A549 (cell line): Measurements from ENCODE around the gene HACE1. TPM values are rescaled to one million over a fixed set of nuclear protein-coding genes. Genes with fewer than 3 reads are reported as not detected.

ENCODE experiments used
- ATAC-seq, 2 experiments: fragments of 200-7000 bp in 1 of 2; fragments of >200 bp in 1 of 2; cut with Nextera tagmentation in 1 of 2; cut with Tn5 transposase in 1 of 2; 3 replicates each; pipeline versions ENCODE4 v1.8.0 to v1.9.1; 2018 to 2020; ENCODE audit warnings: mild to moderate bottlenecking in 1 of 2, moderate library complexity in 1 of 2
- CTCF ChIA-PET: fragments of 300-600 bp; sonication (Branson Sonifier 250); formaldehyde crosslinking; extraction: SDS; loops from one replicate; lab custom pipeline; 2021; ENCODE audit warnings: antibody characterized with exemption, inconsistent platforms; lab: Yijun Ruan, JAX
- POLR2A ChIA-PET: fragments of 350-600 bp; formaldehyde crosslinking; extraction: SDS; loops from one replicate; lab custom pipeline; 2021; ENCODE audit warnings: antibody characterized with exemption, inconsistent platforms; lab: Yijun Ruan, JAX
- DNase-seq, 2 experiments: peaks; one replicate each; pipeline versions ENCODE4 v3.0.0 to v3.0.0-alpha.2; 2011 to 2016; ENCODE audit warnings: low read depth in 1 of 2, low spot score in 1 of 2
- FAIRE-seq: peaks from 2 replicates; lab custom pipeline; 2011; peaks lifted over from hg19 to GRCh38; lab: Jason Lieb, UNC
- H3K27ac ChIP-seq, 2 experiments: fragments of >200 bp; sonication (Bioruptor Twin); formaldehyde crosslinking; 3 replicates each; pipeline ENCODE4 v1.5.1; 2016 to 2017
- H3K4me1 ChIP-seq: fragments of >200 bp; sonication (Bioruptor Twin); formaldehyde crosslinking; 3 replicates; pipeline ENCODE4 v1.6.1; 2016
- H3K4me2 ChIP-seq: fragments of >200 bp; sonication (Bioruptor Twin); formaldehyde crosslinking; 3 replicates; pipeline ENCODE4 v1.6.1; 2016
- H3K4me3 ChIP-seq: fragments of >200 bp; sonication (Bioruptor Twin); formaldehyde crosslinking; 3 replicates; pipeline ENCODE4 v1.5.1; 2016
- H3K9me3 ChIP-seq: fragments of >200 bp; sonication (Bioruptor Twin); formaldehyde crosslinking; 3 replicates; pipeline ENCODE4 v1.6.1; 2016
- CEBPB ChIP-seq, 2 experiments: fragments of >200 bp in 1 of 2; sonication (Bioruptor Twin) in 1 of 2; formaldehyde crosslinking in 1 of 2; IDR thresholded peaks; 2 replicates each; pipeline ENCODE4 v1.6.1; 2012 to 2016
- CHD2 ChIP-seq: fragments of 150-350 bp; IDR thresholded peaks from 2 replicates; pipeline ENCODE4 v1.6.1; 2014; ENCODE audit warnings: low read length; ENCODE audit not compliant: partially characterized antibody
- CHD4 ChIP-seq: fragments of 200-600 bp; sonication (generic); IDR thresholded peaks from 2 replicates; pipeline ENCODE4 v1.6.1; 2016; ENCODE audit warnings: antibody characterized with exemption, mild to moderate bottlenecking, borderline replicate concordance
- EHMT2 ChIP-seq: fragments of 200-600 bp; sonication (generic); IDR thresholded peaks from 2 replicates; pipeline ENCODE4 v1.6.1; 2016; ENCODE audit warnings: antibody characterized with exemption, low read depth, mild to moderate bottlenecking, moderate library complexity
- ESRRA ChIP-seq: fragments of 150-350 bp; IDR thresholded peaks from 2 replicates; pipeline ENCODE4 v1.6.1; 2014; ENCODE audit warnings: mild to moderate bottlenecking, low read length, borderline replicate concordance
- FOSB ChIP-seq: fragments of 250-450 bp; sonication (Bioruptor Pico); IDR thresholded peaks from 2 replicates; pipeline ENCODE4 v1.5.0; 2020; ENCODE audit warnings: mild to moderate bottlenecking, moderate library complexity
- HDAC2 ChIP-seq: fragments of 200-600 bp; sonication (generic); IDR thresholded peaks from 2 replicates; pipeline ENCODE4 v1.6.1; 2016
- HOXB13 ChIP-seq: fragments of 250-450 bp; sonication (Bioruptor Pico); IDR thresholded peaks from 2 replicates; pipeline ENCODE4 v1.5.0; 2020; ENCODE audit warnings: low read depth, mild to moderate bottlenecking, moderate library complexity
- HOXB5 ChIP-seq: fragments of 250-450 bp; sonication (Bioruptor Pico); IDR thresholded peaks from 2 replicates; pipeline ENCODE4 v1.5.0; 2020; ENCODE audit warnings: mild to moderate bottlenecking, moderate library complexity
- JUN ChIP-seq, 2 experiments: fragments of >200 bp; sonication (Bioruptor Twin); formaldehyde crosslinking; IDR thresholded peaks; 2 replicates in 1 of 2; 3 replicates in 1 of 2; pipeline ENCODE4 v1.6.1; 2016 to 2017
- KDM1A ChIP-seq: fragments of 200-600 bp; sonication (generic); IDR thresholded peaks from 2 replicates; pipeline ENCODE4 v1.6.1; 2016; ENCODE audit warnings: low read depth, mild to moderate bottlenecking
- MAFK ChIP-seq: fragments of 450-650 bp; IDR thresholded peaks from 2 replicates; pipeline ENCODE4 v1.6.1; 2014; ENCODE audit not compliant: partially characterized antibody
- MAZ ChIP-seq: fragments of 150-350 bp; IDR thresholded peaks from 2 replicates; pipeline ENCODE4 v1.6.1; 2014; ENCODE audit warnings: antibody characterized with exemption, low read depth, low read length, borderline replicate concordance
- MYC ChIP-seq: IDR thresholded peaks from 2 replicates; pipeline ENCODE4 v1.6.1; 2012; ENCODE audit warnings: mild to moderate bottlenecking, inconsistent platforms, low read length, improper control_type of control experiment, borderline replicate concordance
- NFE2L2 ChIP-seq: fragments of 150-350 bp; conservative IDR thresholded peaks from 2 replicates; pipeline ENCODE4 v1.6.1; 2014; ENCODE audit warnings: low read length
- NR3C1 ChIP-seq: fragments of >200 bp; sonication (Bioruptor Twin); formaldehyde crosslinking; IDR thresholded peaks from 3 replicates; pipeline ENCODE4 v1.6.1; 2017
- POLR2A ChIP-seq: IDR thresholded peaks from 2 replicates; pipeline ENCODE4 v1.6.1; 2012; ENCODE audit warnings: mild to moderate bottlenecking, low read length
- POLR2AphosphoS2 ChIP-seq: conservative IDR thresholded peaks from 2 replicates; pipeline ENCODE4 v1.6.1; 2012; ENCODE audit warnings: low read length, improper control_type of control experiment, inconsistent platforms
- RAD21 ChIP-seq, 2 experiments: fragments of >200 bp in 1 of 2; sonication (Bioruptor Twin) in 1 of 2; formaldehyde crosslinking in 1 of 2; IDR thresholded peaks in 1 of 2; conservative IDR thresholded peaks in 1 of 2; 2 replicates in 1 of 2; 3 replicates in 1 of 2; pipeline ENCODE4 v1.6.1; 2012 to 2018; ENCODE audit warnings: inconsistent platforms in 1 of 2
- RNF2 ChIP-seq: fragments of 200-600 bp; sonication (generic); IDR thresholded peaks from 2 replicates; pipeline ENCODE4 v1.6.1; 2016; ENCODE audit warnings: low read depth, mild to moderate bottlenecking, antibody characterized with exemption, moderate library complexity, borderline replicate concordance
- SREBF2 ChIP-seq: fragments of 450-650 bp; IDR thresholded peaks from 2 replicates; pipeline ENCODE4 v1.6.1; 2014; ENCODE audit warnings: mild to moderate bottlenecking, moderate library complexity
- ZC3H11A ChIP-seq: fragments of 450-650 bp; IDR thresholded peaks from 2 replicates; pipeline ENCODE4 v1.6.1; 2014; ENCODE audit warnings: antibody characterized with exemption, mild to moderate bottlenecking
- ZFP36 ChIP-seq: fragments of 450-650 bp; IDR thresholded peaks from 2 replicates; pipeline ENCODE4 v1.6.1; 2014; ENCODE audit warnings: borderline replicate concordance; ENCODE audit not compliant: partially characterized antibody
- ZNF302 ChIP-seq: fragments of 250-450 bp; sonication (Bioruptor Pico); IDR thresholded peaks from 2 replicates; pipeline ENCODE4 v1.9.0; 2021; ENCODE audit warnings: inconsistent platforms, mild to moderate bottlenecking, moderate library complexity
- WGBS: methylation state at CpG from one replicate; pipeline ENCODE4 v1.1.6; 2017; ENCODE audit errors: missing lambda C conversion rate; 5-methylcytosine and 5-hydroxymethylcytosine counted together
- polyA plus RNA-seq, 4 experiments: library from polyadenylated mRNA; depleted of rRNA in 3 of 4; stranded (reverse); fragments of >200 nt; fragmentation: RNase III in 1 of 4; extraction: RNeasy Plus Mini Kit Qiagen cat#74134 plus additional on column Dnase treatment in 1 of 4; gene quantifications; 2 replicates in 3 of 4; 3 replicates in 1 of 4; pipeline ENCODE4 v1.2.3, GENCODE V29; 2011 to 2017
- TF ChIP-seq, protein P1 (sequence below): IDR thresholded peaks from 2 replicates; pipeline ENCODE4 v1.6.1; 2012; ENCODE audit warnings: low read depth, borderline replicate concordance
- TF ChIP-seq, protein P2 (sequence below): fragments of >200 bp; sonication (Bioruptor Twin); formaldehyde crosslinking; IDR thresholded peaks from 3 replicates; pipeline ENCODE4 v1.6.1; 2016
- TF ChIP-seq, protein P3 (sequence below): fragments of 250-450 bp; sonication (Bioruptor Pico); IDR thresholded peaks from 2 replicates; pipeline ENCODE4 v1.5.0; 2021; ENCODE audit warnings: mild to moderate bottlenecking, moderate library complexity, borderline replicate concordance

The HACE1 gene
- polyA plus RNA-seq, 2 of the 4 experiments (the other 2 are of a cell fraction), result 3.4 to 9.7 TPM

DNA sequence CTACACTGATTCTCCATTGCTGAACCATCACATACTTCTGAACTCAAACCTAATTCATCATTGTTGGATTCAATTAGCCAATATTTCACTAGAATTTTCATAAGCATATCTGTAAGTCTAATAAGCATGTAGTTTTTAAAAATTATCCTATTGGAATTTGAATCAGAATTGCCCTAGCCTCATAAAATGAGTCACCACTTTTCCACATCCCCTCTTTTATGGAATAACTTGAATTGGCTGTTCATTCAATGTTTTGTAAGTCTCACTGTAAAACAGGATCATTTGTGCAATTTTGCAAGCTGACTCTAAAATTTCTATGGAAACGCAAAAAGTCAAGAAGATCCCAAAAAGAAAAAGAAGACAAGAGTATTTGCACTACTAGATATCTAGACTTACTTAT, 141.0 kb downstream of the HACE1 start (continued):
- no peak for TF ChIP-seq EHMT2
- TF ChIP-seq, all 56 proteins: peak for 0

DNA sequence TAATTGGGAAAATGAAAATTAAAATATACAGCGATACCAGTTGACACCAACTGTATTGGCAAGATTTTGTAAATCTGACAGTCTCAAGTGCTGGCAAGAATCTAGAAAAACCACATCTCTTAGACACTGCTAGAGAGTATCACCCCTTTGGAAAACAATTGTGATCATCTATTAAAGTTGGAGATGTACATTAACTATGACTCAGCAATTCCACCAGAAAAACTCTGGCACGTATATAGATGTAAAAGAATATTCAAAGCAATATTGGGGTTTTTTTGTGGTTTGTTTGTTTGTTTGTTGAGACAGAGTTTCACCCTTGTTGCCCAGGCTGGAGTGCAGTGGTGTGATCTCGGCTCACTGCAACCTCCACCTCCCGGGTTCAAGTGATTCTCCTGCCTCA, 142.9 kb downstream of the HACE1 start:
- ChIA-PET CTCF (no interaction called here), POLR2A (no interaction called here)
- 88% methylated on average over 4 of the region's 4 CpGs for WGBS
- no peak overlapping the region for H3K4me2 ChIP-seq
- peak overlapping the region in 1 of 2 experiments; percentile 49; a peak in 2 of 6 replicates for H3K27ac ChIP-seq
- TF ChIP-seq MAFK (peak; percentile 81), ZFP36 (no peak), POLR2A (no peak), ZNF302 (no peak), RAD21 (conservative IDR thresholded peaks at IDR 0.05 in 1 of 2, IDR thresholded peaks at IDR 0.05 in 1 of 2) (no peak), POLR2AphosphoS2 (no peak), HOXB5 (CRISPR knock-in tag) (no peak), RNF2 (no peak), MYC (no peak), CEBPB (IDR thresholded peaks at IDR 0.05) (no peak), NFE2L2 (peak; percentile 76), JUN (IDR thresholded peaks at IDR 0.05) (no peak), HDAC2 (no peak), SREBF2 (no peak), HOXB13 (CRISPR knock-in tag) (no peak)
- TF ChIP-seq, protein P1, sequence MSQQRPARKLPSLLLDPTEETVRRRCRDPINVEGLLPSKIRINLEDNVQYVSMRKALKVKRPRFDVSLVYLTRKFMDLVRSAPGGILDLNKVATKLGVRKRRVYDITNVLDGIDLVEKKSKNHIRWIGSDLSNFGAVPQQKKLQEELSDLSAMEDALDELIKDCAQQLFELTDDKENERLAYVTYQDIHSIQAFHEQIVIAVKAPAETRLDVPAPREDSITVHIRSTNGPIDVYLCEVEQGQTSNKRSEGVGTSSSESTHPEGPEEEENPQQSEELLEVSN, result no peak
- ATAC-seq (no peak), DNase-seq (no peak), FAIRE-seq (no peak)
- H3K4me3 ChIP-seq, result no peak overlapping the region
- peaks cover 2% of the 10 kb centered on the region; the same call in 2 of the 3 replicates for H3K4me1 ChIP-seq
- H3K9me3 ChIP-seq, result no peaks in the 10 kb centered on the region

DNA sequence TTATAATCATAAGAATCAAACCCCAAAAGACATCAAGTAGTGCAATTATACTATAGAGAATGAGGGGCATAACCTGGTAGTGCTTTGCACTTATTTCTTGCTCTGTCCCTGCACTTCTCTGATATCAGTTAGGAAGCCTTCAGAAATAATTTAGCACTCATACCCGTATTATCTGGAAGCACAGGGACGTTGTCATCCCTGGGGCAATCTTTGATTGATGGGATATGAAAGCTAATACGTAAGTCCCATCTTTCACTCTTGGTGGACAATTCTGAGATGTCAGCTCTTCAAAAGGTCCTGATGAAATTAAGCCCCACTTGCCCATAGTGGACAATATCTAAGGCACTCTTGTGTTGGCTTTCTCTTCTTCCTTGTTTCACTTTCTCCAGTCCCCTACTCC, 144.9 kb downstream of the HACE1 start:
- H3K4me1 ChIP-seq, result peaks cover 16% of the 10 kb centered on the region; the same call in 2 of the 3 replicates
- CTCF ChIA-PET, result no interaction called here
- no peaks in the 10 kb centered on the region for H3K9me3 ChIP-seq
- no peak overlapping the region for H3K4me2 ChIP-seq
- no peak for ATAC-seq
- FAIRE-seq, result no peak
- no peak for DNase-seq
- TF ChIP-seq CHD2 (no peak), CHD4 (no peak), MAZ (no peak)
- TF ChIP-seq, all 56 proteins: peak for 0
- WGBS, result 51% methylated on average over 3 of the region's 3 CpGs
- Histone ChIP-seq H3K4me3 (no peak overlapping the region), H3K27ac (no peak overlapping the region)
- POLR2A ChIA-PET, result no interaction called here

DNA sequence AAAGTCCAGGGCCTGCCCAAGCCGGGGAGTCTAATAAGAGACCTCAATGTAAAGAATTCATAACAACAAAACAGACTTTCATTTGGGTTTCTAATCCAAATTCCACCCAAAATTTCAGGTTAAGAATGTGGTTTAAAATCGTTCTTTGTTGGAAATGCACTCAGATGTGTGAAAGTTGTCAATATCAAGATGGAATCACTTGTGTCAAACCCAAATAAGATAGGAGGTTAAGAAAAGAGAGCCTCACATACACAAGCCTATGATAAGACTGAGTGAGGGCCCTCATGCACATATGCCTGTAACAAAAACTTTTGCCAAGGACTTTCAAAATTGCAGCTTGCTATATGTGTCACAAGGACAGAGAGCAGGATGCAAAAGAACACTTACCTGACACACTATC, 145.7 kb downstream of the HACE1 start:
- Histone ChIP-seq H3K4me3 (no peak overlapping the region), H3K9me3 (no peaks in the 10 kb centered on the region), H3K27ac (no peak overlapping the region), H3K4me2 (no peak overlapping the region), H3K4me1 (peaks cover 16% of the 10 kb centered on the region; the same call in 2 of the 3 replicates)
- ATAC-seq (no peak), FAIRE-seq (no peak), DNase-seq (no peak)
- ChIA-PET POLR2A (no interaction called here), CTCF (no interaction called here)
- 63% methylated on average over 2 of the region's 2 CpGs for WGBS
- TF ChIP-seq HOXB5 (CRISPR knock-in tag) (no peak), MAZ (no peak), NR3C1 (no peak), CHD4 (no peak), ZNF302 (no peak), FOSB (CRISPR knock-in tag) (no peak), KDM1A (no peak), ZFP36 (no peak), ESRRA (no peak), ZC3H11A (no peak)
- TF ChIP-seq, protein P2, sequence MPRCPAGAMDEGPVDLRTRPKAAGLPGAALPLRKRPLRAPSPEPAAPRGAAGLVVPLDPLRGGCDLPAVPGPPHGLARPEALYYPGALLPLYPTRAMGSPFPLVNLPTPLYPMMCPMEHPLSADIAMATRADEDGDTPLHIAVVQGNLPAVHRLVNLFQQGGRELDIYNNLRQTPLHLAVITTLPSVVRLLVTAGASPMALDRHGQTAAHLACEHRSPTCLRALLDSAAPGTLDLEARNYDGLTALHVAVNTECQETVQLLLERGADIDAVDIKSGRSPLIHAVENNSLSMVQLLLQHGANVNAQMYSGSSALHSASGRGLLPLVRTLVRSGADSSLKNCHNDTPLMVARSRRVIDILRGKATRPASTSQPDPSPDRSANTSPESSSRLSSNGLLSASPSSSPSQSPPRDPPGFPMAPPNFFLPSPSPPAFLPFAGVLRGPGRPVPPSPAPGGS, result no peak
- TF ChIP-seq, protein P3, sequence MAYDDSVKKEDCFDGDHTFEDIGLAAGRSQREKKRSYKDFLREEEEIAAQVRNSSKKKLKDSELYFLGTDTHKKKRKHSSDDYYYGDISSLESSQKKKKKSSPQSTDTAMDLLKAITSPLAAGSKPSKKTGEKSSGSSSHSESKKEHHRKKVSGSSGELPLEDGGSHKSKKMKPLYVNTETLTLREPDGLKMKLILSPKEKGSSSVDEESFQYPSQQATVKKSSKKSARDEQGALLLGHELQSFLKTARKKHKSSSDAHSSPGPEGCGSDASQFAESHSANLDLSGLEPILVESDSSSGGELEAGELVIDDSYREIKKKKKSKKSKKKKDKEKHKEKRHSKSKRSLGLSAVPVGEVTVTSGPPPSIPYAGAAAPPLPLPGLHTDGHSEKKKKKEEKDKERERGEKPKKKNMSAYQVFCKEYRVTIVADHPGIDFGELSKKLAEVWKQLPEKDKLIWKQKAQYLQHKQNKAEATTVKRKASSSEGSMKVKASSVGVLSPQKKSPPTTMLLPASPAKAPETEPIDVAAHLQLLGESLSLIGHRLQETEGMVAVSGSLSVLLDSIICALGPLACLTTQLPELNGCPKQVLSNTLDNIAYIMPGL (CRISPR knock-in tag), result no peak
- TF ChIP-seq, all 56 proteins: peak for 0
